Measurements from ENCODE around the gene BCAM.
A peak's percentile ranks its signal among the peaks of the same experiment; 100 is the strongest.
"Not testable (repeated sequence)": the region's sequence is repeated elsewhere in the genome, so short reads cannot be mapped to it uniquely, and the experiment has no call there.

BCAM gene

GRCh38 chr19:44808463-44809371 is at the start of gene BCAM:
BCAM (plus strand) TSS chr19:44809103; CDS start chr19:44809125, 22 bp downstream.
- peak; percentile 96 for DNase-seq (ENCODE audit: low spot score)

GRCh38 chr19:44762038-44762437 is 46.9 kb upstream of the BCAM start:
- DNase-seq (ENCODE audit: low spot score), result no peak

- DNase-seq (ENCODE audit: low spot score), result no peak
These were observed 43.6 kb upstream of the BCAM start for GRCh38 chr19:44765033-44765948.

GRCh38 chr19:44765949-44766335 is 43.0 kb upstream of the BCAM start:
- no peak for DNase-seq (ENCODE audit: low spot score)

GRCh38 chr19:44767295-44768180 is 41.4 kb upstream of the BCAM start:
- no peak for DNase-seq (ENCODE audit: low spot score)

- DNase-seq (ENCODE audit: low spot score), result peak; percentile 95
These were observed 38.2 kb upstream of the BCAM start for GRCh38 chr19:44770550-44771257.

GRCh38 chr19:44772144-44772543 is 36.8 kb upstream of the BCAM start:
- DNase-seq (ENCODE audit: low spot score), result not testable (repeated sequence)

GRCh38 chr19:44772959-44773358 is 35.9 kb upstream of the BCAM start:
- no peak for DNase-seq (ENCODE audit: low spot score)

- no peak for DNase-seq (ENCODE audit: low spot score)
These were observed 33.1 kb upstream of the BCAM start for GRCh38 chr19:44775676-44776240.

GRCh38 chr19:44776402-44777096 is 32.4 kb upstream of the BCAM start:
- no peak for DNase-seq (ENCODE audit: low spot score)

- DNase-seq (ENCODE audit: low spot score), result no peak
These were observed 31.1 kb upstream of the BCAM start, which contains the start of gene CBLC for GRCh38 chr19:44777715-44778347. CBLC (plus strand) TSS chr19:44777890; CDS start chr19:44777932, 42 bp downstream.

GRCh38 chr19:44779150-44779549 is 29.8 kb upstream of the BCAM start:
- DNase-seq (ENCODE audit: low spot score), result no peak

GRCh38 chr19:44781694-44782093 is 27.2 kb upstream of the BCAM start:
- not testable (repeated sequence) for DNase-seq (ENCODE audit: low spot score)

GRCh38 chr19:44782729-44783128 is 26.2 kb upstream of the BCAM start:
- DNase-seq (ENCODE audit: low spot score), result no peak

- DNase-seq (ENCODE audit: low spot score), result no peak
These were observed 25.4 kb upstream of the BCAM start for GRCh38 chr19:44783545-44783944.

- no peak for DNase-seq (ENCODE audit: low spot score)
These were observed 23.6 kb upstream of the BCAM start for GRCh38 chr19:44785271-44785670.

GRCh38 chr19:44785993-44786392 is 22.9 kb upstream of the BCAM start:
- no peak for DNase-seq (ENCODE audit: low spot score)

GRCh38 chr19:44788971-44789370 is 19.9 kb upstream of the BCAM start:
- DNase-seq (ENCODE audit: low spot score), result no peak

- DNase-seq (ENCODE audit: low spot score), result no peak
These were observed 18.9 kb upstream of the BCAM start for GRCh38 chr19:44789943-44790483.

Data from GM03348 (cell line).